Measurements from ENCODE around the gene MYRFL.
"Not testable (repeated sequence)": the region's sequence is repeated elsewhere in the genome, so short reads cannot be mapped to it uniquely, and the experiment has no call there.

The MYRFL gene

GRCh38 chr12:69994086-69994485 lies 169.1 kb downstream of the MYRFL start:
- DNase-seq = not testable (repeated sequence)

DNA sequence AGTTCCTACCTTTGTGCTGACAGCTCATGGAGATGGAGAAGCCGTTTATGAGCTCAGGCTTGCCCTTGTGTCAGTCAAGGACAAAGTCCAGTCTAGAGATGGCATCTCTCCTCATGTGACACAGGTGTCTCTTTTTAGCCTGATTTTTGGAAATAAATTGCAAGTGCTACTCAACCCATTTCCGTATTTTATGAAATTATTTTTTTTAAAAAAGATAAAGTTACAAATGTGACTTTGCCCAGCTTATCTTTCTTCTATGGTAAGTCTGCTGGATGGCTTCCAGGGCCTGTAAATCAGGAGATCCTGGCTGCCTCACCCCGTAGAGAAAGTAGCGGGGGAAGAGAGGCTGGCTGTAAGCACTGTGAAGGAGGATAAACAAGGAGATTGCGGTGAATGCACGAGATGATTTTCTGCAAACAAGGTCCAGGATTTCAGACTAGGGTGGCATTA lies 169.7 kb downstream of the MYRFL start:
- DNase-seq = no peak

DNA sequence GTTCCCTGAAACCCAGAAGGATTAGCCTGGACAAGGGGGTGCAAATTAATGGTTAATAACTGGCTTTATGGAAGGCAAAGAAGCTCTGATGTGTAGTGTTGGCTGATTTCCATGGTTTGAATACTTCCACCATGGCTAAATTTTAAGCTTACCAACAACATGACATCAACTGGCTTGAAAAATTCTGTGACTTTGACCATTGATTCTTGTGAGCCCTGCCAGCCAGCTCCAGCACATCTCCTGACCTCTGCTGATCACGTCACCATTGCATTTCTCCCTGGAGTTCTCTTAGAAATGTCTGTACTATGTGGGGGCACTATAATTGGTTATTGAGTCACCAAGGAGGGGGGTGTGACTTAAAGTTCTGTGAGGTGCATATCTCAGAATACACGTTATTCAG lies 171.2 kb downstream of the MYRFL start:
- DNase-seq = no peak

- no peak for DNase-seq
Measured at GRCh38 chr12:69996722-69997121, 171.7 kb downstream of the MYRFL start.

- no peak for DNase-seq
Measured at GRCh38 chr12:69998011-69998410, 173.0 kb downstream of the MYRFL start.

GRCh38 chr12:69998922-69999321 lies 173.9 kb downstream of the MYRFL start:
- DNase-seq = no peak

DNA sequence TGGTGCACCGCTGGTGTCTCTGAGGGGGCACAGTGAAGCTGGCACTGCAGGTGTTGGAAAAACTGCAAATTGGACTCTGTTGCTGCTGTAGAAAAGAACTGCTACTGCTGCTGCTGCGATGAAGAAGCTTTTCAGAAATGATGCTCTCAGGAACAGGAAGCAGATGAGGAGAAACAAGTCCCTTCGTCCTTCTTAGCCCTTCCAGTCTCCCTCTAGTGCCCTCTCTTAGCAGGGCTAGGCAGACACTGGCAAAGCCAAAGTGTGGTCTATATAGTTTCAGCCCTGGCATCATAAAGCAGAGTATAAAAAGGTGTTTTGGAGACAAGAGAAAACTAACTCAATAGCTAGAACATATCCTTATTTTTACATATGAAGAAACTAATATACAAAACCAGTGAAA lies 174.5 kb downstream of the MYRFL start:
- no peak for DNase-seq

DNA sequence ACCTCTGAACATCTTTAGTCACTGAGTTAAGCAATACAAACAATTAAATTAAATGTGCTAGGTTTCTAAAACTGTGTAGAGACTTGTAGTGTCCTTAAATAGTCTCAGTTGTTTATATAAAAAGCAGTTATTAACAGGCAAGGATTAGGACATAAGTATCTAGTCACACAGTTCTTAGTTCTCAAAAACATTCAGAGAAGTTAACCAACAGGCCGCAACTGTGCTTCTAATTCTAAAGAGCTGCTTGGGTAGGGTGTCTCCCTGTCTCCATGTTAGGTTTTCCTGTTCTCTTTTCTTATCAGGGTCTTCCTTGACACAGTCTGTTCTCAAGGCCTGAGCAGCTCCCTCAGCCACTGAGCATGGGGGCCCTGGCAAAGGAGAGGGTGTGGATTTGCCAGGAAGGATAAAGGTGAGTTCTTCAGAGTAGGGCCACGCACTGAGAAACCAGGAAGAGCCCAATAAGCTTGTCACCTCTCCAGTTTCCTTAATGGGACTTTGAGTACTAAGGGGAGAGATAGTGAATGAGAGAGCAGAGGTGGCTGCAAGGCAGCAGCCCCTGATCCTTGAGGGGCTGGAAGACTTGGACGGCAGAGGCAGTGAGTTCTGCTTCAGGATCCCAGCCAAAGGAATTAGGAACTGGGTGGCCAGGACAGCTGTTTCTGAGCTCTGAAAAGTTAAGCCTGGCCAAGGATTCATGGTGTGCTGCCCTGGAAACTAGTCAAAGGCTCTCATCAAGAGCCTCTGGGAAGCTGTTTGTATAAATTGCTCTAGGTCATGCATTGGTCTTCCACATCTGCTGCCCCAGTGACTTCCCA lies 177.3 kb downstream of the MYRFL start:
- DNase-seq = no peak

DNA sequence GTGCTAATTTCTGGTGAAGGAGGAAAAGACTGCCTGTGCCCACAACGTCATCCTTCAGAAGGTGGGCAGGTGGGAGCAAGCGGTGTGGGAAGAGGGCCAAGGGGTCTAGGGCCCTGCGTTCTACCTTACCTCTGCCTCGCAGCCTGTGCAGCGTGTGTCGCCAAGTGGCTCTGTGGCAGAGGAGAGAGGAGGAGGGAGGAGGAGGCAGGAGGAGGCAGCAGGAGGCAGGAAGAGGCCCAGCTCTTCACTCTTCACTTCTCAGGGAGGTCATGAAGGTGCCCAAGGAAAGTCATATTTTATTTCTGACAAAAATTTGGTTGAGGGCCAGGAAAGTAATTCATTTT lies 177.9 kb downstream of the MYRFL start:
- DNase-seq = no peak

- DNase-seq = no peak
Measured at GRCh38 chr12:70005864-70006618, 181.0 kb downstream of the MYRFL start.

DNA sequence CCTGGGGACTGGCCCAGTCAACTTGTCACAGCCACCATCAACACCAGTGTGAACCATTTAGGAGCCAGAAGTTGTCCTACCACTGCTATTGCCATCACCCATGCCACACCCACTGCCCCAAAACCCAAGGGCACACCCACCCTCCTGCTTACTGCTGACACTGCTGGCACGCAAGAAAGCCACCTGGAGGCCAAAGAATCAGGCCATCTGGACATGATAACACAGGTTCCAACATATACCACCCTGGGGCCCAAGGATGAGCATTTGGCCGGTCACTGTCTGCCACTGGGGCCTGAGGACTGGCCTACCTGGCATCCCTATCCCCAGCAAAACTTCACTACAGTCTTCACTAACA lies 181.6 kb downstream of the MYRFL start:
- DNase-seq = no peak

- DNase-seq = no peak
Measured at GRCh38 chr12:70007687-70008086, 182.7 kb downstream of the MYRFL start.

Data from CD4-positive, alpha-beta T cell treated with Interleukin-1 beta for 1 hour (primary cell).